ENCODE results near the gene GPR62. TPM values are rescaled to one million over a fixed set of nuclear protein-coding genes. Genes with fewer than 3 reads are reported as not detected.
A peak's percentile ranks its signal among the peaks of the same experiment; 100 is the strongest.
"Not testable (repeated sequence)": the region's sequence is repeated elsewhere in the genome, so short reads cannot be mapped to it uniquely, and the experiment has no call there.

GPR62 gene
- total and polyA plus RNA-seq, 8 donors = 0.08 to 0.26 (median 0.09) TPM; not detected in 2

DNA sequence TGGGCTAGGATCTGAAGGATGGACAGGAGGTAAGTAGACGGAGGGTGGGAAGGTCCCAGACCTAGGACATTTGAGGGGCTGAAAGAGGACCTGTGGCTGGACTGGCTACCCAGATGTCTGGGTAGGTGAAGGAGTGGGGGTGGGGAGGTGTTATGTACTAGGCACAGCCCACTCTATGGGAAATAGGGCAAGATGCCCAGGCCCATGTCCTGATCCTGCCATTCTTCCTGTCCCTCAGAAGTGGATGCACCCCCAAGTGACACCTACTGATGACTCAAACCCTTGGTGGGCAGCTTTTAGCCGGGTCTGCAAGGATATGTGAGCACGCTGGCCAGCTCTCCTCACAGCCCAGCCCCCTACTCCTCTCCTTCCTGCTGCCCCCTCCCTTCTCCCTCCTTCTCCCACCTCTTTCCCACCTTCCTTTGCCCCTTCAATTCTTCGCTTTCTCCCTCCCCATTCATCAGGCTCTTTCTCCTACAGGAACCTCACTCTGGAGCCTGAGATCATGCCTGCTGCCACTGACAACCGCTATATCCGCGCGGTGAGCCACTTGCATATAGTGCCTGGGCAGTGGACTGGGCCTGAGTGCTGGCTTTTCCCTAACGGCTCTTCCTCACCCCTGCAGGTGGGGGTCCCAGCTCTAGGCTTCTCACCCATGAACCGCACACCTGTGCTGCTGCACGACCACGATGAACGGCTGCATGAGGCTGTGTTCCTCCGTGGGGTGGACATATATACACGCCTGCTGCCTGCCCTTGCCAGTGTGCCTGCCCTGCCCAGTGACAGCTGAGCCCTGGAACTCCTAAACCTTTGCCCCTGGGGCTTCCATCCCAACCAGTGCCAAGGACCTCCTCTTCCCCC, 33.3 kb downstream of the GPR62 start:
- intact Hi-C loops (cut with DNase I) = no loop called here
- Histone ChIP-seq H3K36me3 (peaks cover 0 to 5% (median 0%) of the 10 kb centered on the region in 3 donors), H3K27ac (no peak overlapping the region), H3K4me3 (no peak overlapping the region), H3K9me3 (no peaks in the 10 kb centered on the region), H3K4me1 (peaks cover under 1 to 5% (median under 1%) of the 10 kb centered on the region in 3 donors), H3K27me3 (no peaks in the 10 kb centered on the region)
- 75 to 76% methylated on average over 15 of the region's 15 CpGs for WGBS, 2 donors
- TF ChIP-seq, protein P1, sequence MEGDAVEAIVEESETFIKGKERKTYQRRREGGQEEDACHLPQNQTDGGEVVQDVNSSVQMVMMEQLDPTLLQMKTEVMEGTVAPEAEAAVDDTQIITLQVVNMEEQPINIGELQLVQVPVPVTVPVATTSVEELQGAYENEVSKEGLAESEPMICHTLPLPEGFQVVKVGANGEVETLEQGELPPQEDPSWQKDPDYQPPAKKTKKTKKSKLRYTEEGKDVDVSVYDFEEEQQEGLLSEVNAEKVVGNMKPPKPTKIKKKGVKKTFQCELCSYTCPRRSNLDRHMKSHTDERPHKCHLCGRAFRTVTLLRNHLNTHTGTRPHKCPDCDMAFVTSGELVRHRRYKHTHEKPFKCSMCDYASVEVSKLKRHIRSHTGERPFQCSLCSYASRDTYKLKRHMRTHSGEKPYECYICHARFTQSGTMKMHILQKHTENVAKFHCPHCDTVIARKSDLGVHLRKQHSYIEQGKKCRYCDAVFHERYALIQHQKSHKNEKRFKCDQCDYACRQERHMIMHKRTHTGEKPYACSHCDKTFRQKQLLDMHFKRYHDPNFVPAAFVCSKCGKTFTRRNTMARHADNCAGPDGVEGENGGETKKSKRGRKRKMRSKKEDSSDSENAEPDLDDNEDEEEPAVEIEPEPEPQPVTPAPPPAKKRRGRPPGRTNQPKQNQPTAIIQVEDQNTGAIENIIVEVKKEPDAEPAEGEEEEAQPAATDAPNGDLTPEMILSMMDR (IDR thresholded peaks at IDR 0.05) = no peak
- FAIRE-seq (no peak), DNase-seq (no peak), ATAC-seq (no peak)

DNA sequence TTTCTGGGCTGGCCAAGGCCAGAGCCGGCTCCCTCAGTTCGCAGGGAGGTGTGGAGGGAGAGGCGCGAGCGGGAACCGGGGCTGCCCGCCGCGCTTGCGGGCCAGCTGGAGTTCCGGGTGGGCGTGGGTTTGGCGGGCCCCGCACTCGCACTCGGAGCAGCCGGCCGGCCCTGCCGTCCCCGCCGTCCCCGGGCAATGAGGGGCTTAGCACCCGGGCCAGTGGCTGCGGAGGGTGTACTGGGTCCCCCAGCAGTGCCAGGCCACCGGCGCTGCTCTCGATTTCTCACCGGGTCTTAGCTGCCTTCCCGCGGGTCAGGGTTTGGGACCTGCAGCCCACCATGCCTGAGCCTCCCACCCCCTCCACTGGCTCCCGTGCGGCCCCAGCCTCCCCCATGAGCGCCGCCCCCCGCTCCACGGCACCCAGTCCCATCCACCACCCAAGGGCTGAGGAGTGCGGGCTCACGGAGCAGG, 35.4 kb downstream of the GPR62 start:
- ATAC-seq; FAIRE-seq; intact Hi-C loops (cut with DNase I); H3K9me3 ChIP-seq; H3K27ac ChIP-seq; H3K27me3 ChIP-seq; H3K4me3 ChIP-seq: not testable (repeated sequence)
- DNase-seq = peak in 1 of 6 donors; percentile 75
- peaks cover 0 to 14% (median 11%) of the 10 kb centered on the region in 3 donors for H3K36me3 ChIP-seq
- WGBS, 2 donors = 80 to 84% methylated on average over 24 to 38 of the region's 38 CpGs
- H3K4me1 ChIP-seq = peaks cover 10 to 17% (median 15%) of the 10 kb centered on the region in 3 donors

DNA sequence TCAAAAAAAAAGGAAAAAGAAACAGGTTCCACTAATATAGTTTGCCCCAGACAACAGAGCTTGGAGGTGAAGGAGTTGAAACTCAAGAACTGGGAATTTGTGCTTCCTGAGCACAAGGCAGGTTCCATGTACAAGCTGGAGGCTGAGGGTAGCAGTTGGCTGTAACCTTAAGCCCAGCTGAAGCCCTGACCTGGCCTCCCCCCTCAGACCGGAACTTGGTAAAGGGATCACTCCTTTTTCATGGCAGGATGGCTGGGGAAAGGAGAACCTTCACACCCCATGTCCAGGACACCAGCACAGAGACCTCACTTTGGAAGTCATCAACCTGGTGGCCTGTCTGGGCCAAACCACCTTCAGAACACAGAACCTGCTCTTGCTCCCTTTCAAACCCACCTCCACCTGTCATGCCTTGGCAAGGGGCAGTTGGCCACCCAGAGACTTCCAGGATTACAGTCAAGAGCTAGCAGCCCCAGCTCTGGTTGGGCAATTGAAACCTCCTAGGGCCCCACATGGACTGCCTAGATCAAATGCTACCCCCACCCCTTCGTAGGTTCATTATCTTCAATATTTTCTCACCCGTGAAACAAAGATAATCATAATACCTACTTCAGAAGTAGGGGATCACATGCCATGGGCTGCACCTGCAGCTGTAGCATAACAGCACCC, 37.0 kb downstream of the GPR62 start:
- TF ChIP-seq, protein P1 (IDR thresholded peaks at IDR 0.05) = no peak
- intact Hi-C loops (cut with DNase I) = no loop called here
- ATAC-seq = no peak
- Histone ChIP-seq H3K9me3 (no peaks in the 10 kb centered on the region), H3K36me3 (peaks cover 0 to 14% (median 11%) of the 10 kb centered on the region in 3 donors), H3K4me3 (no peak overlapping the region), H3K27me3 (no peaks in the 10 kb centered on the region), H3K4me1 (peaks cover 10 to 17% (median 15%) of the 10 kb centered on the region in 3 donors), H3K27ac (no peak overlapping the region)
- DNase-seq = no peak
- 65 to 67% methylated on average over 3 of the region's 3 CpGs for WGBS, 2 donors
- FAIRE-seq = no peak

DNA sequence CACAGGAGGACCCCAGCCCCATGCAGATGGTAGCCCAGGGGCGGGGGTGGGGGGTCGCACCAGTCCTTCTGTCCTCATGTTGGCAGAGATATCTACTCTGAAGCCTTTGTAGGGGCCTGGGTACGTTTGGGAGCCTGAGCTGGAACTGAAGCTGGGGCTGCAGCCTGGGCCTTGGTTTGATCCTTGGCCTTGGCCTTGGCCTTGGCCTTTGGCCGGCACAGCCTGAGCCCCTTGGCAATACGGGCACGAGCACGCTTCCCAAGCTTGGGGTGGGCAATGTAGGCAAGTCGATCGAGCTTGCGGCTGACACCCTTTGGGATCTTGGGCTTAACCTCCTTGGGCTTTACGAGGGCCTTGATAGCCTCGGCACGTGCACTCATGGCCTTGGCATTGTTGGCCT, 38.5 kb downstream of the GPR62 start:
- DNase-seq = peak in 1 of 6 donors; percentile 68
- intact Hi-C loops (cut with DNase I) = not testable (repeated sequence)

DNA sequence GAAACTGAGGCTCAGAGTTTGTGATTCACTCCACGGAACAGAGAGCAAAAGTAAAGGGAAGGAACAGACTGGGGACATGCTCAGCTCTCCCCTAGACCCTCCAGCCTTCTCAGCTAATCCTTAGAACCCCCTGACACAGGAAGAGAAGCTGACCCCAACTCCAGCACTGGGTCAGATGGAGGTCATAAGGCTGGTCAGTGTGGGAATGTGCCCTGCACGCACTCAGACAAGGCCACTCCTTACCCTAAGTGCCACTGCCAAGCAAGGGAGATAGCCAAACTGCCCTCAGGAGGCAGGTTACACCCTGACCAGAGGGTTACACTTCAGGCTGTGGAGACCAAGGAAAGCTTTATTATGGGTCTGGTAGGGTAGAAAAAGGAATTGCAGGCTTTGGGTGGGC, 39.3 kb downstream of the GPR62 start:
- Histone ChIP-seq H3K27ac (peak overlapping the region in 1 of 4 donors; percentile 89), H3K4me1 (peaks cover 10 to 17% (median 15%) of the 10 kb centered on the region in 3 donors), H3K9me3 (no peaks in the 10 kb centered on the region), H3K4me3 (peak overlapping the region in 3 of 4 donors; percentile 79 to 93 (median 86)), H3K36me3 (peaks cover 0 to 14% (median 11%) of the 10 kb centered on the region in 3 donors), H3K27me3 (no peaks in the 10 kb centered on the region)
- intact Hi-C loops (cut with DNase I) = no loop called here
- TF ChIP-seq, protein P1 (IDR thresholded peaks at IDR 0.05) = no peak
- FAIRE-seq = no peak
- WGBS, 2 donors = 50 to 60% methylated on average over 2 of the region's 2 CpGs
- no peak for DNase-seq
- ATAC-seq = no peak

More for the DNA sequence above, 38.5 kb downstream of the GPR62 start:
- not testable (repeated sequence) for H3K27ac ChIP-seq, H3K9me3 ChIP-seq, FAIRE-seq, H3K27me3 ChIP-seq, ATAC-seq
- Histone ChIP-seq H3K4me3 (peak overlapping the region in 1 of 4 donors; percentile 79), H3K36me3 (peaks cover 0 to 14% (median 11%) of the 10 kb centered on the region in 3 donors), H3K4me1 (peaks cover 10 to 17% (median 15%) of the 10 kb centered on the region in 3 donors)
- WGBS, 2 donors = 59 to 60% methylated on average over 7 to 10 of the region's 13 CpGs

Data from pancreas (tissue), 10 donors.